Stimulated activated CD8-positive, alpha-beta memory T cell treated with anti-CD3 and anti-CD28 coated beads, Interleukin-15, amount 100 ng/mL, for 24 hours (primary cell): Measurements from ENCODE around the gene CCDC182.

ENCODE experiments used
- DNase-seq: peaks from one replicate; pipeline ENCODE4 v3.0.0-alpha.2; 2020; ENCODE audit warnings: low read depth

Gene CCDC182

DNA sequence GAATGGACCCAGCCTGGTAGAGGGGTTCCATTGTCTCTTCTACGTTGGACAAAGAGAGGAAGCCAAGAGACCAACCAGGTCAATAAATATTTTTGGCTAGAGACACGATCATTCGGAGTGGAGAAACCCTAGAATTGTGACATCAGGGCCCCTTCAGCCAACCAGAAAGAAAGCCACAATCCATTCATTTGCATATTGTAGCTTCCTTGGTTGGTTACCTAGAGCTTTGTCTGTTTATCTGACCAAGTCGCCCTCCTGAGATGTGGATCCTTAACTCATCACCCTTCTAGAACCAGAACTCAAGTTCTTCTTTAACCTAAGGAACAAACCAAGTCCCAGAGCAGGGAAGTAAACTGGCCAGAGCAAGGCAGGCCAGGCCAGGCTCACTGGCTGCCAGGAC lies at the start of gene CCDC182:
Gene CCDC182, minus strand, starts transcription at position 58 of the 400 bp plus-strand sequence. Its CDS starts 27 bp downstream, at position 31.
- no peak for DNase-seq

DNA sequence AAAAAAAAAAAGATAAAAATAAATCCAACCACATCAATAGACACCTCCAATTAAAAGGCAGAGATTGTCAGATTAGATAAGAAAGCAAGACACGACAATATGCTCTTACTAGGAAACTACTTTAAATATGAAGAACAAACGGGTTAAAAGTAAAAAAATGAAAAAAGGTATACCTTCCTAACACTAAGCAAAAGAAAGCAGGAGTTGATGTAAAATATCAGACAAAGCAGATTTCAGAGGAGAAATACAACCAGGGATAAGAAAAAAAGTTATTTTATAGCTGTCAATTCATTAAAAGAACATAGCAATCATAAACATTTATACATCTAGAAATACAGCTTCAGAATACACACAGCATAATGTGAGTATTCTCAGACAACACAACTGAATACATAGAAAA lies 49.7 kb upstream of the CCDC182 start:
- DNase-seq, result no peak

DNA sequence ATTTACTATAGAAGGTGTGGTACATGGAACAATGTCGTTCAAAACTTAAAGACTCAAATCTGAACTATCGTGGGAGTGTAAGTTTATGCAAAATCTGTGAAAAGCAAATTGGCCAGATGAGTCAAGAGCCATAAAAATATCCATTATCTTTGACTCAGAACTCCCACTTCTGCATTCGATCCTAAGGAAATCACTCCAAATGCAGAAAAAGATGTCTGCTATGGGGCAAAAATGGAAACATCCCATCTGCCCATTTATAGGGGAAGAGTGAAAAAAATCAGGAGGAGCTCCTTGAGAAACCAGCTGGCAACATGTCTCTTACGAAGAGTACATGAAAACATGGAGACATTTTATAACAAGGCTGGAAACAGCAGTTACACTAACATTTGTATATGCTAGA lies 43.6 kb upstream of the CCDC182 start:
- DNase-seq, result no peak

DNA sequence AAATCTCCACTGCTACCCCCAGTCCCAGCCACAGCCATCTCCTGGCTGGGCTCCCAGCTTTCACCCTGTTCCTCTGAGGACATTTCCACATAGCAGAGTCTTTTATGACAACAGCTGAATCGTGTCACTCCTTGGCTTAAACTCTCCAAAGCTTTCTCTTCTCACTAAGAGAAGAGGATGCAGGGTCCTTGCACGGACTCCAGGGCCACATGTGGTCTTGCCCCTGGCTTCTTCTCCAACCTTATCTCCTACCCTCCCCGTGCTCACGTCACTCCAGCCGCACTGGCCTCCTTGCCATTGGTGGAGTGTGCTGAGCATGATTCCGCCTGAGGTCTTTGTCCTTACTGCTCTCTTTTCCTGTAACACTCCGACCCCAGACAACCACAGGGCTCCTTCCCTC lies 39.9 kb upstream of the CCDC182 start:
- no peak for DNase-seq

DNA sequence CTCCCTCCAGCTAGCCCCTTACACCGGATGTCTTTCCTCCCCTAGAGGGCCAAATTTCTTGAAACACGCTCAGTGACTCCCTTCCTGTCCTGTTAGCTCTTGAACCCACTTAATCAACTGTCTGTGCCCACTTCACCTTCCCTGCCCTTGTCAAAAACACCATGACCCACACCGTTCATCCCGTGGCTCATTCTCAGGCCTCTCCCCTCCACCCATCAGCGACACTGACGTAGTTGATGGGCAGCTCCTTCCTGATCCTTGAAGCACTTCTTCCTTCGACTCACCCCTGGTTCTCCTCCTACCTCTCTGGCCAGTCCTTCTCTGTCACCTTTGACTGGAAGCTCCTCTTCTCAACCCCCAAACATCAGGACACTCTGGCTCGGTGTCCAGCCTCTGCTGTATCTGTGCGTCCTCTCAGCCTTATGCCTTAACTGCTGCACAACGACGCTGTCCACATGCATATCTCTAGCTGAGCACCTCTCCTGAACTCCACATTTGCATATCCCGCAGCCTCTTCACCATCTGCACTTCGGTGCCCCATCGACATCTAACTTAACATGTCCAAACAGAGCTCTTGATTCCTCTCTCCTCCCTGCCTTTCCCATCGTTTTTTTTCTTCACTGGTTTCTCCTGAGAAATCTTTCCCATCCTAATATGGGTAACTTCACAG lies 39.3 kb upstream of the CCDC182 start:
- DNase-seq, result no peak

DNA sequence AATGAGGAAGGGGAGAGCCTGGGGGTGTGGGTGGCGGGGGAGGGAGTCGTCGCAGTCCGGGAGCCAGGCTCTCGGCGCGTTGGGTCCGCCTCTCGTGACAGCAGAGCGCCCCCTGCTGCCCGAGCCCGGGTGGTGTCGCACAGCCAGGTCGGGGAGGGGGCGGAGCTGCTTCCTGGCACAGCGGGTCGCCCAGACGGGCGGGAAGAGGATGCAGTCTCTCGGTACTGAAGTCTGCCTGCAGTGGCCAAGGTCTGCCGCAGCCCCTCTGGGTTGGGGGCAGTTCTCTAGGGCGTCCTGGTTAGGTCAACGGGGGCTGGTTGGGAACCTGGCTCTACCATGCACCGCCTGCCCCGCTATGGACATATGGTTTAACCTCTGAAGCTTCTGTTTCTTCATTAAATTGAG lies 38.2 kb upstream of the CCDC182 start:
- DNase-seq, result peak; percentile 64

DNA sequence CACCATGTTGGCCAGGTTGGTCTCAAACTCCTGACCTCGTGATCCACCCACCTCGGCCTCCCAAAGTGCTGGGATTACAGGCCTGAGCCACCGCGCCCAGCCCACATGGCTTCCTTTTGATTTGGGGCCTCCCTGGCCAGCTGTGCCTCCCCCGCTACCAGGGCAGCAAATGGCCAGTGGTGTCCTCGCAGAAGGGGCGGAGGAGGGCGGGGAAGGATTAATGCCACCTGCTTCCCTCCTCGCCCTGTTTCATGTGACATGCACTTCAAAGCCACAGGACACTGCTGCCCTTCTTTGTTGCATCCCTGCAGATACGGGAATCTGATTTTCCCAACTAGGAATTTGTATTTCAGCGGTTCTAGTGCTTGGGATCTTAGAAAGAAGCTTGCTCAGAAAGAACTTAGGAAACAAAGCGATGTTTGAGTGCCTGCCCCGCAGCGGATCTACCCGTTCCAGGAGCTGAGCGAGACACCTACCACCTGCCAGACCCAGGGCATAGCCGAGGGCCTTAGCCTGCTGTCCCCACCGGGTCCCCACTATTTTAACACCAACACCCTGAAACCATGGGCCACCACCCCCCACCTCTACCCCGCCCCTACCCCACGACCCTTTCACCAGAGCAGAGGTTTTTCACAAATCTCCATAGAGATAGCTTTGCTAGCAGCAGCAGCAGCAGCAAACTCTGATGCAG lies 37.7 kb upstream of the CCDC182 start:
- no peak for DNase-seq

DNA sequence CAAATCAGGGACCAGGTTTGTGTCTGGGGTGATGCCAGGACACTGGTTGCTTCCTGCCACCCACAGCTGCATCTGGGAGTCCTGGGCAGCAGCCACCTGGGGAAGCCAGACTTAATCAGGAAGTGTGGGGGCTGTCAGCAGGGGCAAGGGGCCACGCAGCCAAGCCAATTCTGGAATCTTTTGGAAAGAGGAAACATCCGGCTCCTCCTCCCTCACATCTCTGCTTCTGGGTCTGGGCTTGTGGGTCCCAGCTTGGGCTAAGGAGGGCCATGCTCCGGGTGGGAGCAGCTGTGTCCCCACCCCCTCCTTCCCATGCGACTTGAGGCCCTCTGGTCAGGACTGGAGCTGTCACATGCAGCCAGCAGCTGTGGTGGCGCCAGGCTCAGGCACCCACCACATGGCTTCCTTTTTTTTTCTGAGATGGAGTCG lies 37.0 kb upstream of the CCDC182 start:
- DNase-seq, result no peak

DNA sequence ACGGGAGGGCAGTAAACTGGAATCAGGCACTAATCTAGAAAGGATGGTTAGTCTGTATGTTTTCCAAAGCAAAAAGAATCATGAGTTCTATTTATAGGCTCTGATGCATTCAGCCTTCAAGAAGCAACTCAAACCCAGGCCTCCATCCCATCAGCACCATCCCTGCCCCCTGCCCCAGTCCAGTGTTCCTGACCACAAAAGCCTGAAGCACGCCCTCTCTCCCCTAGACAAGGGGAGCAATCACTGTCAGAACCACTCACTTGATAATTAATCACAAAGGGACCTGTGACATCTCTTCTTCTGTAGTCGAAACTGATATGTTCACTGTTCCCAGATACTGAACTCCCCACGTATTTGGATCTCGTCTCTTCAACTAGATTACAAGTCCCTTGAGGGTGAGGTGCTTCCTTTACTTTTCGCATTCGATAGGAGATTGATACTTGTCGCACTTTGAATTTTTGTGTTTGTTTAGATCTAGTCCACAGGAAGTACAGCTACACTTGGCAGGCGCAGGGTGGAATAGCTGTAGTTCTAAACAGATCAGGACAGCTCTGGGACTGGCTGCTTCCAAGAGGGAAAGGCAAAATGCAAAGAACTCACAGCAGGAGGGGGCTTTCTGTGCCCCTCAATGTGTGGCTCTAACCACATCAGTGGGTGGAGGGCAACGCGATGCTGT lies 36.4 kb upstream of the CCDC182 start:
- no peak for DNase-seq

DNA sequence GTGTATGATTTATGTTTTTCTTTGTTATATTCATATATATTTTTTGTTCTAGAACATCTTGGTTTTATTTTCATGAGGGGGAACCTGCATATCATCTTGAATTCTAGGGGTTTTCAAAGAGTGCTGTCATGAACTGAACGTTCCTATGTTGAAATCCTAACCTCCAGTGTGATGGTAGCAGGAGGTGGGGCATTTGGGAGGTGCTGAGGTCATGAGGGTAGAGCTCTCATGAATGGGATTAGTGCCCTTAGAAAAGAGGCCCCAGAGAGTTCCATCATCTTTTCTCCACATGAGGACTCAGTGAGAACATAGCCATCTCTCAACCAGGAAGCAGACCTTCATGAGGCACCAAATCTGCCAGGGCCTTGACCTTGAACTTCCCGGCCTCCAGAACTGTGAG lies 34.6 kb upstream of the CCDC182 start:
- DNase-seq, result no peak

DNA sequence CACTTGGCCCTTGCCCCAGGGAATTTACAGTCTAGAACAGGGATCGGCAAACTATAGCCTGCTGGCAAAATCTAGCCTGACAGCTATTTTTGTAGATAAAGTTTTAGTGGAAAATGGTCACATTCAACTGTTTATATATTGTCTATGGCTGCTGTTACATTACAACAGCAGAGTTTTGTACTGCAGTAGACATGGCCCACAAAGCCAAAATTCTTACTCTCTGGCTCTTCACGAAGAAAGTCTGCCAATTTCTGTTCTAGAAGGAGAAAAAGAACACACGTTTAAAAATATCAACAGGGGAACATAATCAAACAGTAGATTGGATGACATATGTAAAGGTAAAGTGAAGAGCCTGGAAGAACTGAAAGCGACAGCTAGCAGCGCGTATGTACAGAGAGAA lies 33.2 kb upstream of the CCDC182 start:
- DNase-seq, result no peak

DNA sequence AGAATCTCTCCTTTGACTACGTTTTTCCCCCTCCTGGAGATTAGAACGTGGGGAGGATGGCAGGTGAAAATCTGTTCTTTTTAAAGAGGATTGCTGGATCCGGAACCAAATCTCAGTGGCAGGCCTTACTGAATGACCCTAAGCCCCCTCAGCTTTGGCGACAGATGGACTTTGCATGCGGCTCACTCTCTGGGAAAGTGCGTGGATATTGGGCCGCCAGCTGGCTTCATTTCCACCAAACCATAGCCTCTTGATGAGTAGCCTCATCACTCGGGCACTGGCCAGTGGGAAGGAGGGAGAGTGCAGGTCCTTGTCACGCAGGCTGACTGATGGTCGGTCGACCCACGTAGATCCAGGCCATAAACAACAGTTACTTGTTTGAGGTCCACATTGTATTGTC lies 31.3 kb upstream of the CCDC182 start:
- DNase-seq, result no peak

DNA sequence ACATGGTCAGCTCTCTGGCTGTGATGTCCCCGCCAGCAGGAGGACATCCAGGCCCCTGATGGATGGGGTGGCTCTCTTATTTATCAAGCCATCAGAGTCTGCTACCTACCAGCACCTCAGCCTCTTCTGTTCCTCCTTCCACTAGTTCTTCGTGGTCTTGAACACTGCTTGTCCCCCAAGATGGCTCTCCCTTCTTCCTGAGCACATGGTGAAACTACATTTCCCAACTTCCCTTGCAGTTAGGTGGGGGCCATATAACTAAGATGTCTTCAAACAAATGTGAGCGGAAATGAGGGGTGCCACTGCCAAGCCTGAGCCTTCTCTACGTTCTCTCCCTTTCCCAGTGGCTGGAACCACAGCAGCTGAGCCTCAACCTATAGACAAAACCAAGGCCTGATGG lies 29.8 kb upstream of the CCDC182 start:
- no peak for DNase-seq

DNA sequence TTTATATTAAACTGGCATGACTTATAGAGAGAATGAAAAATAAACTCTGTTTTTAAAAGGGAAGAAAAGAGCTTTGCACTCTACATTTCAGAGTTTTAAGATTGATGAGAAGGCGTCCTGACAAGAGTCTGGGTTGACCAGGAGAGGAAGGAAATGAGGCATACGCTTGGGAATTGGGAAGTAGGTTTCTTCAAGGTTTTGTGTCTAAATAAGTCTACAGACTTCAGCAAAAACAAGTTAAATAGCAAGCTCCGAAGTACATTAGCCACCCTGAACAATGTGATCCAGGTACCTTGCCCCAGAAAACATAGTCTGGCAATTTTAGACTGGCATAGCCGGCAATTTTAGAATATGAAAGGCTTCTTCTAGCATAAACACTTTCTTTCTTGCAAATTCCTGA lies 28.5 kb upstream of the CCDC182 start:
- no peak for DNase-seq

DNA sequence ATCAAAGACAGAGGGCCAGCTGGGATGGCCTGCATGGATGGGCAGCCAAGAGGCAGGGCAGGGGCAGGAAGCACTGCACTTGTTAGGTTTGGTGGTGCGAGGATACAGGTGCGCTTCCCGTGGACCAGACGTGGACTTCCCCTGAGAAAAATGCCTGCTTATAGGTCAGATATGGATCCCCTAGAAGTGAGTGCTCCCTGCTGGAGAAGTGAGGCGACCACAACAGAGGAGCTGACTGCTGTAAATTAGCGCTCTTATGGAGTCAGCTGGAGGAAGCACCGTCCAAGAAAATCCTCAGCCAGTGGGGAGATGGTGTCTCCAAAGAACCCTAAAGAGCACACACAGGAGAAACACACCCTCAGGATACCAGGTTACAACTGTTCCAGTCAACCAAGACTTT lies 27.7 kb upstream of the CCDC182 start:
- DNase-seq, result no peak

DNA sequence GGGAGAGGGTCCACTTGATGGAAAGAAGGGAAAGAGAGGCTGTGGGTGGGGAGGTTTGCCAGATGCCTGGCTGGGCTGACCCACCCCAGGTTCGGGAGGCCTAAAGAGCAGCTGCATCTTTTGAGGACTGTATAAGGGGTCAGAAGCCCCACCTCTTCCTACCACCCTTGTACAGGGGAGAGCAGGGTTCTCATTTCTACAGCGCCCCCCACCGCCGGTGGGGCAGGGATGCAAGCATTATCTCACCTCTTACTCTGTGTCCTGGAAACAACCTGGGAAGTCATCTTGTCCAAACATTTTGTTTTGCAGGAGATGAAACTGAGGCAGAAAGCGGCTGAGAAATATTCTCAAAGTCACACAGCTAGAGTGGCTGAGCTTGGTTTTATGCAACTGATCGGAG lies 22.5 kb upstream of the CCDC182 start:
- DNase-seq, result no peak

DNA sequence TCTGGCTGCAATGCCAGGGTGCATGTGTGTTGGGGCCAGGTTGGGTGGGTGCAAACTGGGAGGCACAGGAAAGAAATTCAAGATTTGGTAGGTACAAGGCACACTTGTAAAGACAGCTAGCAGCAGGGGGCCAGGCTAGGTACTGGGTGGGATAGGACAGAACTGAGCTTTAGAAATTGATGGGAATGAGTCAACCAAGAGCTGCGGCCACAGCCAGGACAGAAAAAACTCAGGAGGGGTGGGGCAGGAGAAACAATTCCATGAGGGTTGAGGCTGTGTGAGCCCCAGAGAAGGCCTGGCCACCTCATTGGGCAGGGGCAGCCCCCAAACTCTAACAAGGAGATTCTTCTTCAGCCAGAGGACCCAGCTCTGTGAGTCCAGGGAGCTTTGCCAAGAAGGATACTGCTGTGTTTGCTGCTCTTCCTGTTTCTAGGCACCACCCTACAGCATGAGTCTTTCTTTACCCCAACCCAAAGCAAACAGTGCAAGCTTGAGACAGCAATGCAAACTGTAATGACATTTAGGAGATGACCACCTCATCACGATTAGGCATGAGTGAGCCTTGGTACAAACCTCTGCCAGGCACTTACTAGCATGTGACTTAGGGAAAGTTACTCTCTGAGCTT lies 21.3 kb upstream of the CCDC182 start:
- DNase-seq, result no peak

DNA sequence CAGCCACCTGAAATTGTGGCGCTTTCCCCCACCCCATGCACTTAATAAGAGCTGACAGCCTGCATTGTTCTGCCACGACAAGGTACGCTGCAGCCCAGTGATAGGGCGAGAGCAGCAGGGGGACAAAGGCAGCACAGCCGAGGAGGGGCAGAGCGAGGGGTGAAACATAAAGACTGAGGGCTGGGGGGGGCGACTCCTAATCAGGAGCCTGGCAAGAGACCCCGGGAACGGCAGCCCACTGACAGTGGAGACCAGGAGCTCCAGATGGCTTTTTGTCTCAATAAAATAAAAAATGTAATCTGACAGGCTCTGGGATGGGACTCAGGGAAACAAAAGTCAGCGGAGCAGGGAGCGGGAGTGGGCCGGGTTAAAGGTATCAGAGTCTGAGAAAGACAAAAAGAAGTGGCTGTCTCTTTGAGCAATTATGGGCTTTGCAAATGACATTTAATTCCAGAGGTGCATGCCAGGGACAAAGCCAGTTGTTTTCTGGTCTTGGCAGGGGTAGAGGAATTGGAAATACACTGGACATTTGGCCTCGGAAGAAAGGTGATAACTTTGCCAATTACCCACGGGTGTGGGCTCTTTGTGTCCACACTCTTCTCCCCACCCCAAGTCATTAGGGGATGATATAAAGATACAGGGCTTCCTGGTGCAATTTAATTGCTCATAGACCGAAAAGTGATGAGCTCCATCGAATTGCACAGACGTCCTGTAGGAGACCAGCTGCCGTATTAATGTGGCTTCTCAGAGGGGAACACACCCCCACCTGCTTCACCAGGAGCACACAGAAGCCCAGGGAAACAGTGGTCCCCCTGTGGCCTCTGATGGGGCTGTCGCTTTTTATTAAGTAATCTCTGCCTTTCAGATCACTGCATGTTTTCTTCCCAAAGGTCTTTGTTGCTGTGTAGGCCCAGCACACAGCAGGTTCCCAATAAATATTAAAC lies 17.6 kb upstream of the CCDC182 start:
- no peak for DNase-seq

DNA sequence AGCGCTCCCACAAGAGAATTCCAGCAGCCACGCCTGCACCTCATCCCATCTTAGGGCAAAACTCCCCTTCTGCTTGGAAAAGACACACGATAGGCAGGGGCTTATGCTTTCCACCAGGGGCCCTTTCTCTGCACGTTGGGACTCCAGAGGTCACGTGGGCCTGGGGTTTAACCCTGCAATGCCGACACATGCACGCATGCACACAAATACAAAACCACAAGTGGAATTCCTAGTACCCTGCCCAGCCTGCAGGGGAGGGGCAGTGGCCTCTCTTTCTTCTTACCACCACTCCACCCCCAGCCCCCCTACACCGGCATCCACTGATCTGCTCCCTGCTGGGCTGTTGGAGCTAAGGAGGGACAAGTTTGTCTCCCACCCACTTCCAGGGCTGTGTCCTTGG lies 16.8 kb upstream of the CCDC182 start:
- no peak for DNase-seq

DNA sequence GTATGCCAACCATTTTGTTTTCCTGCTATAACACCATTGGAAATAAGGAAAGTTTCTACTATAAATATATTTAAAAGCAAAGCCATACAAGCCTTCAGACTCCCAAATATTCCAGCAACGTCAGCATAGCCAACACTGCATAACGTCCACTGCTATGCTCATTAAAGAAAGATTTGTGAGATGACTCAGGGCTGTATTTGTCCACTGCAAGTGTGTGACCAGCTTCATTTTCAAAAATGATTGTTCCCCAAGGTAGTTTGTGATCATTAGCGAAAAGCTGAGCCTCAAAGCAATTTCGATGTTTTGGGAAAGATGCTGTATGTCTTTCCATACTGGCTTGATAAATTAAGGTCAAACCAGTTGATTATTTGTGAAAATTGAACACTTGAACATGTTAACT lies 14.9 kb upstream of the CCDC182 start:
- DNase-seq, result no peak

DNA sequence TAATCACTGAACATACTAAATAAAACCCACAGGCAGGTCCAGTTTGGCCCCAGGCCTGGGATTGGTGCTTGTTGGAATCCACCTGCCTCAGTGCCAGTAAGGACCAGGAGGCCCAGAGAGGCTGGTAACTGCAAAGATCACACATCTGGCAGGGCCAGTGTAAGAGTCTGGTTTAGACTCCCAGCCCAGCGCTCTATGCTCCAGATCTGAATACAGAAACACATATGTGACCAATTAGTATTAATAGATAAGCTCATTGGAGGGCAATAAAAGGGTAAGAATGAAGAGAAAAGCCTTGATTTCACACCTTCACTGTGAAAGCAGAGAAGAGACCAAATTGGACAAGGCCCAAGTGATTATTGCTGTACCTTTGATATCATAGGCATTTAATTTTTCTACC lies 13.6 kb upstream of the CCDC182 start:
- DNase-seq, result no peak

DNA sequence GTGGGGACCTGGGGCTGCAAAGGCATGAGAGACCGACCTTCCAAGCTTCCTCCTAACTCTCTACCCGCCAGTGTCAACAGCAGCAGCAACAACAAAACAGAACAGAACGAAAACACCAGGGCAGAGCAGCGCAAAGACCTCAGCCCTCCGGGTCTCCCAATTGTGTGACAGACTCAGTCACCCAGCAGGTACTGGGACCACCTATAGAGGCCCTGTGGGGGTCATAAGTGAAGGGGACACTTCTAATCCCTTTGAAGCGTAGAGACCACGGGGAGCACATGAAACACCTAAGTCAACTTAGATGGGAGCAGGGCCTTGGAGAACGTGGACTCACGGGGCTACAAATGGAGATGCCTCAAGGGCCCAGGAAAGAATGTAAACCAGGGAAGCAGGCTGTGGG lies 12.6 kb upstream of the CCDC182 start:
- no peak for DNase-seq
